Right renal cortex interstitium (tissue), 3 donors: Measurements from ENCODE around the gene PERM1. TPM values are rescaled to one million over a fixed set of nuclear protein-coding genes. Genes with fewer than 3 reads are reported as not detected.

ENCODE experiments used
- polyA plus RNA-seq, 3 donors: library from polyadenylated mRNA; unstranded; fragments of 120-200 nt; gene quantifications; one replicate each; pipeline ENCODE4 v1.2.1, GENCODE V29; 2013; ENCODE audit not compliant: insufficient read length in 3 of 3

The PERM1 gene
- polyA plus RNA-seq, 3 donors = 0.17 to 0.21 TPM; not detected in 1

Other genes with a start within 250 kb of the PERM1 start
- 10 to 100 TPM; 39.9 to 43.0 (median 42.7) TPM for gene SAMD11, start 58.2 kb downstream of the PERM1 start, polyA plus RNA-seq
- gene NOC2L, start 22.8 kb downstream of the PERM1 start, polyA plus RNA-seq = 10 to 100 TPM; 56.1 to 60.0 (median 59.4) TPM
- gene KLHL17, start 21.5 kb downstream of the PERM1 start, polyA plus RNA-seq = 1 to 10 TPM; 6.5 to 8.0 (median 6.5) TPM
- gene PLEKHN1, start 15.6 kb downstream of the PERM1 start, polyA plus RNA-seq = under 1 TPM; 0.17 to 0.27 (median 0.22) TPM
- 10 to 100 TPM; 13.6 to 17.3 (median 16.1) TPM for gene HES4, start 18.0 kb upstream of the PERM1 start, polyA plus RNA-seq
- 10 to 100 TPM in 2 of 3 donors, 1 to 10 TPM in 1; 9.4 to 15.0 (median 10.7) TPM for gene ISG15, start 31.4 kb upstream of the PERM1 start, polyA plus RNA-seq
- gene AGRN, start 38.0 kb upstream of the PERM1 start, polyA plus RNA-seq = 100 to 1,000 TPM; 178 to 219 (median 182) TPM
- gene RNF223, start 92.2 kb upstream of the PERM1 start, polyA plus RNA-seq = under 1 TPM in 2 of 3 donors, not detected in 1; 0.29 to 0.40 TPM
- 1 to 10 TPM; 5.3 to 7.0 (median 6.3) TPM for gene C1orf159, start 134.0 kb upstream of the PERM1 start, polyA plus RNA-seq
- under 1 TPM; 0.29 to 0.71 (median 0.58) TPM for gene TTLL10, start 191.8 kb upstream of the PERM1 start, polyA plus RNA-seq
- gene TNFRSF18, start 224.5 kb upstream of the PERM1 start, polyA plus RNA-seq = under 1 TPM in 2 of 3 donors, not detected in 1; 0.33 to 0.68 TPM
- gene TNFRSF4, start 232.1 kb upstream of the PERM1 start, polyA plus RNA-seq = 1 to 10 TPM in 1 of 3 donors, under 1 TPM in 2; 0.74 to 1.9 (median 0.93) TPM
- gene SDF4, start 249.9 kb upstream of the PERM1 start, polyA plus RNA-seq = 100 to 1,000 TPM; 109 to 126 (median 123) TPM